Ovary (tissue), 3 donors: ENCODE results near the gene LARGE1.

Experiments
- CTCF ChIP-seq, 3 donors: fragments of 450-650 bp in 2 of 3; fragments of 200-600 bp in 1 of 3; IDR thresholded peaks; one replicate each; pipeline versions ENCODE4 v1.5.1 to v1.8.0; 2016 to 2022; ENCODE audit warnings: antibody characterized with exemption in 3 of 3, mild to moderate bottlenecking in 1 of 3
- EP300 ChIP-seq: sonication (generic); formaldehyde crosslinking; IDR thresholded peaks from one replicate; pipeline ENCODE4 v1.6.1; 2017; ENCODE audit warnings: antibody characterized with exemption
- POLR2A ChIP-seq: fragments of 450-650 bp; IDR thresholded peaks from one replicate; pipeline ENCODE4 v1.6.1; 2017; ENCODE audit warnings: antibody characterized with exemption, mild to moderate bottlenecking, moderate library complexity
- donor health status: DM: no; HTN: no; CAD: no.

- TF ChIP-seq POLR2A (no peak), CTCF (IDR thresholded peaks at IDR 0.05) (no peak), EP300 (no peak)
Measured at GRCh38 chr22:33528183-33528582, 392.1 kb downstream of the LARGE1 start.
